A673 (cell line): Measurements from ENCODE around the gene PDCL3.

Experiments
- EZH2 ChIP-seq: fragments of 200-600 bp; sonication (generic); IDR thresholded peaks from 2 replicates; pipeline ENCODE4 v1.6.1; 2017; ENCODE audit warnings: borderline replicate concordance, low read depth, mild to moderate bottlenecking, mixed read lengths, antibody characterized with exemption, low read length; ENCODE audit not compliant: poor library complexity, severe bottlenecking
- TF ChIP-seq, protein P1 (sequence below): fragments of 300-800, 200-600 bp; sonication (generic); conservative IDR thresholded peaks from 2 replicates; pipeline ENCODE4 v1.5.1; 2017; ENCODE audit warnings: low read depth, mild to moderate bottlenecking, antibody characterized with exemption, low read length, moderate library complexity, mixed read lengths

DNA sequence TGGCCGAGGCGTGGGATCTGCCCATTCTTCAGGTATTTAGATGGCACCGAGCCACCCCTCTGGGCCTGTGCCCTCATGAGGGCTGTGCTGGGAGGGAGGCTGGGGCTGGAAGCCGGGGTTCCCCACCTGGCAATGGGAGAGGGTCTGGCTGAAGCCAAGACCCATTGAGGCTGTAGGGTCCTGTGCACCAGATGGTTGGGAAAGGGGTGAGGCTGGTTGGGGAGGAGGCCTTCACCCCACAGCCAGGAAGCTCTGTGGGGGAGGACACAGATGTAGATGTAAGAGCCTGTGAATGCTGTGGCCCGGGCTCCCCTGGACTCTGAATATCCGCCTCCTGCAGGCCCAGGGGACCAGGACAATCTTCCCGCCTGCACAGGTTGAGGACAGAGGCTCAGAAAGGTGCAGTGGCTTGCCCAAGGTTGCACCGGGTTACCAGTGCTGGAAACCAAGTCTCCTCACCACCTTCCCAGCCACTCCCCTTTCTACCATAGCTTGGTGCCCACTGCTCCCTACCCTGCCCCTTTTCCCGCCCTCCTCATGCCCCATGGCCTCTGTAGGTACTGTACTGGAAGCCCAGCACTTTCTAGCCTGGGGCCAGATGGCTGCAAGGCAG lies 49.7 kb downstream of the PDCL3 start:
- TF ChIP-seq, protein P1, sequence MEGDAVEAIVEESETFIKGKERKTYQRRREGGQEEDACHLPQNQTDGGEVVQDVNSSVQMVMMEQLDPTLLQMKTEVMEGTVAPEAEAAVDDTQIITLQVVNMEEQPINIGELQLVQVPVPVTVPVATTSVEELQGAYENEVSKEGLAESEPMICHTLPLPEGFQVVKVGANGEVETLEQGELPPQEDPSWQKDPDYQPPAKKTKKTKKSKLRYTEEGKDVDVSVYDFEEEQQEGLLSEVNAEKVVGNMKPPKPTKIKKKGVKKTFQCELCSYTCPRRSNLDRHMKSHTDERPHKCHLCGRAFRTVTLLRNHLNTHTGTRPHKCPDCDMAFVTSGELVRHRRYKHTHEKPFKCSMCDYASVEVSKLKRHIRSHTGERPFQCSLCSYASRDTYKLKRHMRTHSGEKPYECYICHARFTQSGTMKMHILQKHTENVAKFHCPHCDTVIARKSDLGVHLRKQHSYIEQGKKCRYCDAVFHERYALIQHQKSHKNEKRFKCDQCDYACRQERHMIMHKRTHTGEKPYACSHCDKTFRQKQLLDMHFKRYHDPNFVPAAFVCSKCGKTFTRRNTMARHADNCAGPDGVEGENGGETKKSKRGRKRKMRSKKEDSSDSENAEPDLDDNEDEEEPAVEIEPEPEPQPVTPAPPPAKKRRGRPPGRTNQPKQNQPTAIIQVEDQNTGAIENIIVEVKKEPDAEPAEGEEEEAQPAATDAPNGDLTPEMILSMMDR = no peak
- TF ChIP-seq EZH2 = no peak
